ENCODE results near the gene ATG7.
"Not testable (repeated sequence)": the region's sequence is repeated elsewhere in the genome, so short reads cannot be mapped to it uniquely, and the experiment has no call there.

The ATG7 gene

GRCh38 chr3:11254876-11255275 lies 17.3 kb upstream of the ATG7 start:
- DNase-seq (ENCODE audit: low read depth in 2 of 2) = no peak

- DNase-seq (ENCODE audit: low read depth in 2 of 2) = not testable (repeated sequence)
These were observed 16.7 kb upstream of the ATG7 start for GRCh38 chr3:11255537-11255936.

- no peak for DNase-seq (ENCODE audit: low read depth in 2 of 2)
These were observed 13.2 kb upstream of the ATG7 start for GRCh38 chr3:11258958-11259357.

- no peak for DNase-seq (ENCODE audit: low read depth in 2 of 2)
These were observed 11.7 kb upstream of the ATG7 start for GRCh38 chr3:11260460-11260859.

GRCh38 chr3:11269007-11269406 lies 3.2 kb upstream of the ATG7 start:
- no peak for DNase-seq (ENCODE audit: low read depth in 2 of 2)

GRCh38 chr3:11272906-11273574 lies 843 bp downstream of the ATG7 start:
- no peak for DNase-seq (ENCODE audit: low read depth in 2 of 2)

GRCh38 chr3:11273891-11274291 lies 1.7 kb downstream of the ATG7 start:
- no peak for DNase-seq (ENCODE audit: low read depth in 2 of 2)

- DNase-seq (ENCODE audit: low read depth in 2 of 2) = no peak
These were observed 2.5 kb downstream of the ATG7 start for GRCh38 chr3:11274566-11275142.

GRCh38 chr3:11275926-11276325 lies 3.7 kb downstream of the ATG7 start:
- DNase-seq (ENCODE audit: low read depth in 2 of 2) = no peak

- no peak for DNase-seq (ENCODE audit: low read depth in 2 of 2)
These were observed 4.7 kb downstream of the ATG7 start for GRCh38 chr3:11276901-11277300.

GRCh38 chr3:11282250-11283138 lies 10.3 kb downstream of the ATG7 start:
- DNase-seq (ENCODE audit: low read depth in 2 of 2) = no peak

GRCh38 chr3:11283139-11283475 lies 10.9 kb downstream of the ATG7 start:
- no peak for DNase-seq (ENCODE audit: low read depth in 2 of 2)

GRCh38 chr3:11284011-11284410 lies 11.8 kb downstream of the ATG7 start:
- DNase-seq (ENCODE audit: low read depth in 2 of 2) = no peak

- no peak for DNase-seq (ENCODE audit: low read depth in 2 of 2)
These were observed 13.3 kb downstream of the ATG7 start for GRCh38 chr3:11285471-11285870.

- no peak for DNase-seq (ENCODE audit: low read depth in 2 of 2)
These were observed 15.2 kb downstream of the ATG7 start for GRCh38 chr3:11287404-11287803.

GRCh38 chr3:11288021-11288491 lies 15.9 kb downstream of the ATG7 start:
- DNase-seq (ENCODE audit: low read depth in 2 of 2) = no peak

- DNase-seq (ENCODE audit: low read depth in 2 of 2) = no peak
These were observed 16.8 kb downstream of the ATG7 start for GRCh38 chr3:11288786-11289637.

GRCh38 chr3:11289864-11290263 lies 17.7 kb downstream of the ATG7 start:
- DNase-seq (ENCODE audit: low read depth in 2 of 2) = no peak

- no peak for DNase-seq (ENCODE audit: low read depth in 2 of 2)
These were observed 18.8 kb downstream of the ATG7 start for GRCh38 chr3:11290743-11291680.

GRCh38 chr3:11291808-11292207 lies 19.6 kb downstream of the ATG7 start:
- DNase-seq (ENCODE audit: low read depth in 2 of 2) = no peak

GRCh38 chr3:11297126-11297525 lies 24.9 kb downstream of the ATG7 start:
- DNase-seq (ENCODE audit: low read depth in 2 of 2) = no peak
